Stimulated activated CD8-positive, alpha-beta memory T cell treated with anti-CD3 and anti-CD28 coated beads, Interleukin-7, amount 100 ng/mL, for 48 hours (primary cell): ENCODE data around the gene GPR176.
A peak's percentile ranks its signal among the peaks of the same experiment; 100 is the strongest.
"Not testable (repeated sequence)": the region's sequence is repeated elsewhere in the genome, so short reads cannot be mapped to it uniquely, and the experiment has no call there.

Experiments used
- DNase-seq, 2 donors: peaks; one replicate each; pipeline ENCODE4 v3.0.0-alpha.2; 2020; ENCODE audit warnings: low read depth in 1 of 2; ENCODE audit errors: extremely low read depth in 1 of 2

Gene GPR176

DNA sequence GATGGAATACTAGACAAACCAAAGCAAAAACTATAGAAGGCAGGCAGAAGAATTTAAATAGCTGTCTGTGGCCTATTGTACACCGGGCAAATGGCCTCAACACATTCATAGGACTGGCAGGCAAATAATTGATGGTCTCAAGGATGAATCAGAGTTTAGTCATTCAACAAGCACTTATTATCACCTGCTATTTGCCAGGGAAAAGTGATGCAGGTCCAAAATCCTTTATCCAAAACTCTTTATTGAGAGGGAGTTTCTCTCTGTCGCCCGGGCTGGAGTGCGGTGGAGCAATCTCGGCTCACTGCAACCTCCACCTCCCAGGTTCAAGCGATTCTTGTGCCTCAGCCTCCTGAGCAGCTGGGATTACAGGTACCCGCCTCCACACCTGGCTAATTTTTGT lies 16.1 kb upstream of the GPR176 start:
- DNase-seq = no peak

- DNase-seq = no peak
Observed at GRCh38 chr15:39935241-39935640, 15.2 kb upstream of the GPR176 start.

DNA sequence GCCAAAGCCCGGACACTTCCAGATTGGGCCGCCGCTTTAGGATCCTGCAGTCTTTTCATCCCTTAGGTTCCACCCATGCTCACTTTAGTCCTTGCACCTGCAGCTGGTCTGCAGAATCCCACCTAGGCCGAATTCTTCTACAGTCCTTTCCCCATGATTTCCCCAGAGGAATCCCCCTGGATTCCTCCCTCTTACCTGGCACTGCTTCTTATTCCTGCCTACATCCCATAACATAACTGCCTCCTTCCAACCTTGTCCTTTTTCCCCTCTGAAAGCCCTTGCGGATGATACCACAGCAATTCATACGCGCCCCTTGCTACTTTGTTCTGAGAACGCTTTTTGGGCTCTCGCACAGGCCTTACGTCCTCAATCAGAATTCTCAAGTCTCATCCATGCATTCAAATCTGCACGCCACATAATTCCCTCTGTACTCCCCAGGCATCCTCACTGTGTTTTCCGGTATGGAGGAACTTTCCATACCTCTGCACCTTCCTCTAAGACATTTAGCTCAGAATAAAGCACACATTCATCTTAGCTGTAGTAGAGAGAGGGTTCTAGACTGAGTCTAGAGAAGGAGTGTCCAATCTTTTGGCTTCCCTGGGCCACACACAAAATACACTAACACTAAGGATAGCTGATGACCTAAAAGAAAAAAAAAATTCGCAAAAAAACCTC lies 14.5 kb upstream of the GPR176 start:
- DNase-seq = no peak

GRCh38 chr15:39931615-39932014 lies 11.5 kb upstream of the GPR176 start:
- no peak for DNase-seq

DNA sequence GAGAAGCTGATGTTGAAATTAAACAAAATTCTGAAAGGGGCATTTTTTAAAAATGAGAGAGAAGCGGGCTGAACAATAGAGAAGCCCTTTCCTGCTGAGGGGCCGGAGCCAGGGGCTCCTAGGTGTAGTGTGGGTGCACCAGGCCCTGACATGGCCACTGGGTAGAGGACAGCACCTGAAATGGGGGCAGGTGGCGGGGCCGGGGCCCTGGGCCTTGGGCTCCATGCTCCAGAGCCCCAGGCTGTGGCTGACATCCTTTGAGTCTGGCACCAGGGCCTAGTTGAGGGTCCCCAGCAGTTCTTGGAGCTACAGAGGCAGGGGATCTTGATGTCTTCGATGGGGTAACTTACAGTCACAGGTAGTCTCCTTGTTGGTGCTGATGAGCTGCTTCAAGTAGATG lies 6.5 kb upstream of the GPR176 start:
- DNase-seq = no peak

DNA sequence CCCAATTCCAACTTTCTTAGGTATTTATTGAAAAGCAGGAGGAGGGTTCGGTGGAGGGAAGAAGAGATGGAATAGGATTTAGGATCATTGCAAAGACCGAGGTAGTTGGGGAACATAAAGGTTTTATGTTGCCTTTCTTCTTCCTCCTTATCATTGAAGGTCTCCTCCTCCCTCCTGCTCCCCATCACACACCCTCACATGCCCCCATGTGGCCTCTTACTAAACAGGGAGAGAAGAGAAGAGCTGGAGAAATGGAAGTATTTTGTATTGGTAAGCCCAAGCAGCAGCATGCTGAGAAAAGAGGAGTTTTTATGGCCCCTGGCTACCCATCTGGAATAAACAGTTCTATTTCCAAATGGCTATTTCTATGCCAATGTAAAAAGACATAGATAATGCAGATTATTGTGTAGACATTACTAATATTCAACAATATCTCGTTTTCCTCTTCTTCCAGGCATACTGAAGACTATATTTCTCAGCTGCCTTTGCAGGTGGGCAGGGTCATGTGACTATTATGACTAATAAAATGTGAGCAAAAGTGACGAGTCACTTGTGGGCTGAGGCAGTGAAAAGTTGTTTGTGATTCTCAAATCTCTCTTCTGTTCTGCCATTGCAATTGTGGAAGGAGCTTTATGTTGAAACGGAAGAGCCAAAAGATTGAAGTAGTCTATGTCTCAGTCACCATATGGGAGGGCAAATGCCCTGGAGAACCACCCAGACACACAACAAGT lies 5.2 kb upstream of the GPR176 start:
- no peak for DNase-seq

DNA sequence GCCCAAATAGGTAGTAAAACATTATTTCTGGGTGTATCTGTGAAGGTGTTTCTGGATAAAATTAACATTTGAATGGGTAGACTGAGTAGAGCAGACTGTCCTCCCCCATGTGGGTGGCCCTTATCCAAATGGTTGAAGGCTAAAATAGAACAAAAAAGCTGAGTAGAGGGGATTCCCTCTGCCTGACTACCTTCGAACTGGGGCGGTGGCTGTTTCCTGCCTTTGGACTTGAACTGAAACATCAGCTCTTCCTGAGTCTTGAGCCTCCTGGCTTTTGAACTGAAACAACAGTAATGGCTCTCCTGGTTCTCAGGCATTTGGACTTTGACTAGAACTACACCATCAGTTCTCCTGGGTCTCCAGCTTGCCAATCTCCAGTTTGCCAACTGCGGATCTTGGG lies 4.4 kb upstream of the GPR176 start:
- no peak for DNase-seq

DNA sequence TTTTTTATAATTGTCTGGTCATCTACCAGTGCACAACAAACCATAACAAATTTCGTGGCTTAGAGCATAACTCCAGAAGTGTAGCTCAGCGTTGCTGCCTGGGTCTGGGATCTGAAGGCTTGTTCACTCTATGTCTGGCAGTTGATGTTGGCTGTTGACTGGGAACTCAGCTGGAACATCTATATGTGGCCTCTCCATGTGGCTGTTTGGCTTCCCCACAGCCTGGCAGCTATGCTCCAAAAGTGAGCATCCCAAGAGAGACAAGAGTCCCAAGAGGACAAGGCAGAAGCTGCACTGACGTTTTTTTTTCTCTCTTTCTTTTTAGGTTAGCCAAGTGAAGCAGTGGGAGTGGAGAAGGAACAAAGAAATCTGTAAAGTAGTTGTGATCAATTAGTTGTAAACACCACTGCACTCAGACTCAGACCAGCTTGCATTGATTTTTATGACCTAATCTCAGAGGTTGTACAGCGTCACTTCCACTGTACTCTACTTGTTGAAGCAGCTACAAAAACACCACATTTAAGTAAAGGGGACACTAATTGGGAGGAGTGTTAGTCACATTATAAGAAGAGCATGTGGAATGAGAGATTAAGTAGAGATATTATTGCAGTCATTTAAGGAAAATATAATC lies 2.5 kb upstream of the GPR176 start:
- DNase-seq = no peak

DNA sequence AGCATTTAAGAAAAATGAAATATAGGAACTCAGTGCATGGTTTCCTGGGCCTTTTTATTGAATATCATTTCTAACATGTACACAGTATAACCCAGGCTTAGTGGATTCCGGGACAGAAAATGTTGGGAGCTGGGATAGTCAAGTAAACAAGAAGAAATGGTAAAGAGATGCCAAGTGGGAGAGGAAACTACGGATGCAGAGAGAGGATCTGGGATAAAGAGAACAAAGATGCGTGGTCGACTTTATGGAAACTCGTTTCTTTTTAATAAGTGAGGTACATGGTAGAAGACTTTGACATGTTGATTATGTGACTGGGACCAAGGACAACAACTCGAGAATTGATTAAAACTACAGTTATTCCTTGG lies 1.2 kb upstream of the GPR176 start:
- DNase-seq = no peak

DNA sequence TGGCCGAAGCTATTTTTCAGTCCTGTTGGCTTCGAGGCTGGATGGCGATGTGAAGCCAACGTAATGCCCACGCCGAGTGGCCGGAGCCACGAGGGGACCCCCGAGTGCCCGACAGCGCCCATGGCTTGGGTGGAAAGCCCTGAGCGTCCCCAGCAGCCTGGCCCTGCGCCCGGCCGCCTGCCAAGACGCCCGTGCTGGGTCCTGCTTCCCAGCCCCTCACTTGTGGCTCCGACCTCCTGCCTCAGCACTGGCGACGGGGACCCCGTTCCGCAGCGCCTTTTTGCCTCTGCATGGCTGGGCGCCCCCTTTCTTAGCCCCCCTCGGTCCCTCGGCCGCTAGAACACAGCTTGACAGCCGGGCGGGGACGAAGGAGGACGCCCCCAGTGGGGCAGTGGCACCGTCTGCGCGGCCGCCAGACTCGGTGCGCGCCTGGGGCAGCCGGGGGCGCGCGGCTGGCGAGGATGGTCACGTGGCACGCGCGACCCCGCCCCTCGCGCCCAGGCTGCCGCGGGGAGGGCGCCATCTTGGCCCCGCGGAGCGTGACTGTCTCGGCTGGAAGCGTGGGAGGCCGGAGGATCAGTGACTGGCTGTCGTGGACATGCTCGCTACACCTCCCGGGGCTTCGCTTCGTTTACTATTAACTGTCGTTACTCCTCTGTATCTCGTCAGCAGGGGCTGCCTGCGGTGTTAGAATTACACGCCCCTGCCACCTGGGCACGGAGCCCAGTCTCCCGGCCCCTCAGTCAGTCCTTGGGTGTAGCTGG lies 626 bp upstream of the GPR176 start:
- DNase-seq = peak; percentile 64 to 76

- no peak for DNase-seq
Observed at GRCh38 chr15:39919411-39919747, 687 bp downstream of the GPR176 start.

GRCh38 chr15:39918688-39919385 lies 1.2 kb downstream of the GPR176 start:
- DNase-seq = no peak

DNA sequence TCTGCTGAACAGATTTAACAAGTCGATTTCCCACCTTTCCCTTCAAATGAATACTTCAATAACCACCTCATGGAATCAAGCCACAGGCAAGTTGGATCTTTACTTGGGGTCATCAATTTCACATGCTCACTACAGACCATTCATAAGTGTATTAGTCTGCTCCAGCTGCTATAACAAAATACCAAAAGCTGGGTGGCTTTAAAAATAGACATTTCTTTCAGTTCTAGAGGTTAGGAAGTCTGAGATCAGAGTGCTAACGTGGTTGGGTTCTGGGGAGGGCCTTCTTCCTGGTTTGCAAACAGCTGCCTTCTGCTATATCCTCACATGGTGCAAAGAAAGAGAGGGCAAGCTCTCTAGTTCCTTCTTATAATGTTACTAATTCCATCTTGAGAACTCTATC lies 5.1 kb downstream of the GPR176 start:
- no peak for DNase-seq

DNA sequence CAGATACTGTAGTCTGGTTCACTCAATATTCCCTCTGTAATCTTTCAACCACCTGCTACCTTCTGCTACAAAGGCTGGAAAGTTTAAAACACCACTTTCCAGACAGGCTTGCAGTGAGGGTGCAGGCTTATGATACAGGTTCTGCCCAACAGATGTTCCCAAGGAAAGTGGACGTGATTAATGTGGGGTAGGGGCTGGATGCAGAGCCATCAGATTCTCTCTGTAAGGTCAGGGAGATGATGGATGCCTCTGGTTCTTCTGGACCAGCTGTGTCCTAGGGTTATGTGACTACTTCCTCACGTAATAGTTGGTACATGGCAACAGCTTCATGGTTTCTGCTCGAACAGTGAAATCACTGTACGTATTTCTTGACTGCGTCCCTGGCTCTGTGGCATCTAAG lies 11.1 kb downstream of the GPR176 start:
- DNase-seq = no peak

DNA sequence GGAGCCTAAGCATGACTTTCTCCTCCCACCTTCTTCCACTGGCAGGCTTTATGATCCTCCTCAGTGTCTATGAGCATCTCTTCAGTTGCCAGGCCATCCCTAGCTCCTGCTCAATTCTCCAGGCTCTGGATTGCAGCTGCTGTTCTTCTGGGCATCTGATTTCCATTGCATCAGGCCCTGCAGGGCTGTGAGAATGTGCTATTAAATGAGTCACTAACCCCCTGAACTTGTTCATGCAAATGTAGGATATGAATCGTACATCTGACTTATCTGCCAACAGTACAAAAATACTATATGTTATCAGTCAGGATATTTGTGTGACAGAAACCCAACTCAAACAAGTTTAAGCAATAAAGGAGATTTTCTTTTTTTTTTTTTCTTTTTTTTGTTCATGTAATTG lies 11.9 kb downstream of the GPR176 start:
- DNase-seq = no peak

DNA sequence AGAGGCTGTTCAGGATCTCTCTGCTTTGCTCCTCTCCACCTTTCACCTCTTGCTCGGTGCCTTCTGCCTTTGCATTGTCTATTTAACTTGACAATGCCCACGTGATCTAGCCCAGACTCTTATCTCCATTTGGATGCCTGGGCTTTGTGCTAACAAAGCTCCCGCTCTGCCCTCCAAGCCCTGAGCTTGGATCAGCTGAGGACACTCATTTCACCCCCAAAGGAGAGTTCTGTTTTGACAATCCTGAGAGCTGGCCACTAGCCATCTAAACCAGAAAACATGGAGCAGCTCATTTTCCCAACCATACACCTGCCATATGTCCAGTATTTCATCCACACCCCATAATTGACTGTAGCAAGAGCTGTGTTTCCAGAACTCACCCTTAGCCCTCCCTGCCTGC lies 12.8 kb downstream of the GPR176 start:
- DNase-seq = no peak

- DNase-seq = no peak
Observed at GRCh38 chr15:39904115-39904514, 16.0 kb downstream of the GPR176 start.

DNA sequence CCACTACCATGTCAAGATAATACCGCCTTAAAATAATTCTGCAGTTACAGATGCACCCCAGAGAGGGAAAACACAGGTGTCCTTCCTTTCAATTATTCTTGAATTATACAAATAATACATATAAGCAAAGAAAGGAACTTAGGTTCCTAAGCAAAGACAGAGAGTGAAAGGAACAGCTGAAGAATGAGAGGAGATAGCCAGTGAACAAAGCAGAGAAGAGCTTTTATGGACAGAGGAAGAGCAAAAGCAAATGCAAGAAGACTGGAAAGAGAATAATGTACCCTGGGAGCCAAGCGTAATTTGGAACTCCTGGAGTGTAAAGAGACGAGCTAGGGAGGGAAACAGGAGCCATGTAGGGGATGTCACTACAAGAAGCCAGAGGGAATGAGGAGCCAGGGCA lies 21.7 kb downstream of the GPR176 start:
- no peak for DNase-seq

GRCh38 chr15:39896846-39897245 lies 23.2 kb downstream of the GPR176 start:
- no peak for DNase-seq

- DNase-seq = no peak
Observed at GRCh38 chr15:39896101-39896500, 24.0 kb downstream of the GPR176 start.

GRCh38 chr15:39893051-39893450 lies 27.0 kb downstream of the GPR176 start:
- DNase-seq = not testable (repeated sequence)
